GM19023 (cell line): ENCODE measurements around the gene DEFB108B.
"Not testable (repeated sequence)": the region's sequence is repeated elsewhere in the genome, so short reads cannot be mapped to it uniquely, and the experiment has no call there.

Experiments used
- ATAC-seq: cut with Tn5 transposase; IDR thresholded peaks from one replicate; pipeline ENCODE4 v1.9.1; 2021; ENCODE audit warnings: mild to moderate bottlenecking, moderate library complexity; ENCODE audit not compliant: unreplicated experiment

Gene DEFB108B

GRCh38 chr11:71813481-71814355 is 19.3 kb upstream of the DEFB108B start:
- not testable (repeated sequence) for ATAC-seq

GRCh38 chr11:71821539-71821938 is 11.5 kb upstream of the DEFB108B start:
- not testable (repeated sequence) for ATAC-seq

GRCh38 chr11:71829247-71829646 is 3.8 kb upstream of the DEFB108B start:
- not testable (repeated sequence) for ATAC-seq

GRCh38 chr11:71829686-71830085 is 3.3 kb upstream of the DEFB108B start:
- ATAC-seq = not testable (repeated sequence)

- not testable (repeated sequence) for ATAC-seq
Measured at GRCh38 chr11:71842720-71843119, 9.7 kb downstream of the DEFB108B start.

- not testable (repeated sequence) for ATAC-seq
Measured at GRCh38 chr11:71843355-71843754, 10.4 kb downstream of the DEFB108B start.

GRCh38 chr11:71843858-71844257 is 10.9 kb downstream of the DEFB108B start:
- no peak for ATAC-seq

GRCh38 chr11:71853895-71854294 is 20.9 kb downstream of the DEFB108B start:
- not testable (repeated sequence) for ATAC-seq

- not testable (repeated sequence) for ATAC-seq
Measured at GRCh38 chr11:71855880-71856279, 22.9 kb downstream of the DEFB108B start.

GRCh38 chr11:71860835-71861234 is 27.8 kb downstream of the DEFB108B start:
- ATAC-seq = not testable (repeated sequence)

GRCh38 chr11:71863978-71864627 is 31.1 kb downstream of the DEFB108B start:
- not testable (repeated sequence) for ATAC-seq

GRCh38 chr11:71867209-71867608 is 34.2 kb downstream of the DEFB108B start:
- not testable (repeated sequence) for ATAC-seq

GRCh38 chr11:71869931-71870330 is 36.9 kb downstream of the DEFB108B start:
- not testable (repeated sequence) for ATAC-seq

- ATAC-seq = not testable (repeated sequence)
Measured at GRCh38 chr11:71870661-71871060, 37.7 kb downstream of the DEFB108B start.

GRCh38 chr11:71876262-71876661 is 43.3 kb downstream of the DEFB108B start:
- ATAC-seq = not testable (repeated sequence)

- ATAC-seq = not testable (repeated sequence)
Measured at GRCh38 chr11:71878059-71878458, 45.1 kb downstream of the DEFB108B start, which contains the start of gene DEFB131B. Gene DEFB131B, plus strand, starts transcription at chr11:71878453. Its CDS starts 0 bp downstream, at chr11:71878453.

GRCh38 chr11:71885806-71886205 is 52.8 kb downstream of the DEFB108B start:
- not testable (repeated sequence) for ATAC-seq
